ENCODE data around the gene TJP1.
A peak's percentile ranks its signal among the peaks of the same experiment; 100 is the strongest.

Gene TJP1

GRCh38 chr15:29689287-29689986 lies 132.8 kb downstream of the TJP1 start:
- Histone ChIP-seq H3K36me3 (ENCODE audit: insufficient read depth, low read length) (no peaks in the 10 kb centered on the region), H3K79me2 (ENCODE audit: control insufficient read depth, insufficient read depth, low read length, unreplicated experiment) (no peaks in the 10 kb centered on the region), H3K27me3 (ENCODE audit: insufficient read depth, low read length) (no peaks in the 10 kb centered on the region), H3K4me1 (ENCODE audit: control insufficient read depth, insufficient read depth, low read length, unreplicated experiment) (peaks cover 40% of the 10 kb centered on the region), H2AFZ (ENCODE audit: low read length, unreplicated experiment) (no peak overlapping the region), H3K4me3 (ENCODE audit: low read depth, low read length) (no peak overlapping the region), H3K27ac (ENCODE audit: low read depth, low read length) (no peak overlapping the region)

GRCh38 chr15:29688506-29689286 lies 133.6 kb downstream of the TJP1 start:
- H3K27ac ChIP-seq (ENCODE audit: low read depth, low read length) = no peak overlapping the region
- H3K4me1 ChIP-seq (ENCODE audit: control insufficient read depth, insufficient read depth, low read length, unreplicated experiment) = peaks cover 37% of the 10 kb centered on the region
- no peaks in the 10 kb centered on the region for H3K27me3 ChIP-seq (ENCODE audit: insufficient read depth, low read length)
- no peak overlapping the region for H3K4me3 ChIP-seq (ENCODE audit: low read depth, low read length)
- H3K79me2 ChIP-seq (ENCODE audit: control insufficient read depth, insufficient read depth, low read length, unreplicated experiment) = no peaks in the 10 kb centered on the region
- H3K36me3 ChIP-seq (ENCODE audit: insufficient read depth, low read length) = no peaks in the 10 kb centered on the region
- H2AFZ ChIP-seq (ENCODE audit: low read length, unreplicated experiment) = no peak overlapping the region

DNA sequence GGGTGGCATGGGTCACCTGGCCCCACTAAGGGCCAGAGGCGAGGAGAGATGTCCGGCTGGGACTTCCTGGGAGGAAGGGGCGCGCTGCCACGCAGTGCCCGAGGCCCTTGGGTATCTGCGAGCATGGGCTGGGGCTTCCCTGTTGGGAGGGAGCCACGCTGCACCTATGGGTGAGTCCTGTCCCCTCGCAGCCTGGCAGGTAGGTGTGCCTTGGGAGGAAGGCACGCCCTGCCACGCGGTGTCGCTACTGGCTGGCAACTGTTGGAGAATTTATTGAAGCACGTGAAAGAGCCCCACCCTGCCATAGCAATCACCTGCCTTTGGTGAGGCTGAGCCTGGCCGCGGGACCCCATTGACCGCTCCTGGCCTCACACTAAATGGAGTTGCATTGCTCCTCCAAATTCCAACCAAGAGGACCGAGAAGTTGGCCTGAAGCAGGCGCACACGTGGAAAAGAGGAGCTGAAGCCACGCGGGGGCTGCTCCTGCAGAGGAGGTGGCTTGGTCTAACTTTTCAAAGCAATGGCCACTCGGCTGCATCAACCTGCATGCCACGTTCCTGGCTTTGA lies 134.2 kb downstream of the TJP1 start:
- no peaks in the 10 kb centered on the region for H3K27me3 ChIP-seq (ENCODE audit: insufficient read depth, low read length)
- no peaks in the 10 kb centered on the region for H3K79me2 ChIP-seq (ENCODE audit: control insufficient read depth, insufficient read depth, low read length, unreplicated experiment)
- no peak overlapping the region for H2AFZ ChIP-seq (ENCODE audit: low read length, unreplicated experiment)
- no peaks in the 10 kb centered on the region for H3K36me3 ChIP-seq (ENCODE audit: insufficient read depth, low read length)
- no peak overlapping the region for H3K4me3 ChIP-seq (ENCODE audit: low read depth, low read length)
- H3K4me1 ChIP-seq (ENCODE audit: control insufficient read depth, insufficient read depth, low read length, unreplicated experiment) = peaks cover 33% of the 10 kb centered on the region
- H3K27ac ChIP-seq (ENCODE audit: low read depth, low read length) = no peak overlapping the region

DNA sequence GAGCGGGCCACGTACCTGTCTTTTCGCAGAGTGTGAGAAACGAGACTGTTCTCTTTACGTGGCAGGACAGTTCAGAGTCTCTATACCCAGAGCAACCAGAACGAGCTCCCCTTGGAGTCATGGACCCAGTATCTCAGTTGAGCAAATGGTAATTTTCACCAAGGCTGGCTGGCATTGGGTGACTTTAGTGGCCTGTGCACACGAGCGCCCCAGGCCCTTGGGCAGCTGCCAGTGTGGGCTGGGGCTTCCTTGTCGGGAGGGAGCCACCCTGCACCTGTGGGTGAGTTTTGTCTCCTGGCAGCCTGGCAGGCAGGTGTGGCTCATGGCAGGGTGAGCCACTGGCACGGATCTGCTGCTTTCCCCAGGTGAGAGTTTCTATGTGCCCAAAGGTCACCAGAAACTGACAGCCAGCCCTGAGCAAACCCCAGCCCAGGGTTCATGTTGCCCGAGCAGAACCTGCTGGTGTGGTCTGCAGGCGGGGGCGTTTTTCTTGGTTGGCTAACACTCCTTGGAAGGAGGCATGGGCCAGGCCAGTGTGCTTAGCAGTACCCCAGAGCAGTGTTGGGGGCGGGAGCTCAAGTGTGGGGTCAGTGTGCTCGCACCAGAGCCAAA lies 135.0 kb downstream of the TJP1 start:
- Histone ChIP-seq H3K27me3 (ENCODE audit: insufficient read depth, low read length) (no peaks in the 10 kb centered on the region), H3K79me2 (ENCODE audit: control insufficient read depth, insufficient read depth, low read length, unreplicated experiment) (no peaks in the 10 kb centered on the region), H3K4me1 (ENCODE audit: control insufficient read depth, insufficient read depth, low read length, unreplicated experiment) (peaks cover 30% of the 10 kb centered on the region), H3K27ac (ENCODE audit: low read depth, low read length) (no peak overlapping the region), H3K36me3 (ENCODE audit: insufficient read depth, low read length) (no peaks in the 10 kb centered on the region), H3K4me3 (ENCODE audit: low read depth, low read length) (no peak overlapping the region), H2AFZ (ENCODE audit: low read length, unreplicated experiment) (no peak overlapping the region)

- no peak overlapping the region for H3K27ac ChIP-seq (ENCODE audit: low read depth, low read length)
- no peaks in the 10 kb centered on the region for H3K36me3 ChIP-seq (ENCODE audit: insufficient read depth, low read length)
- H3K79me2 ChIP-seq (ENCODE audit: control insufficient read depth, insufficient read depth, low read length, unreplicated experiment) = no peaks in the 10 kb centered on the region
- no peak overlapping the region for H2AFZ ChIP-seq (ENCODE audit: low read length, unreplicated experiment)
- no peak overlapping the region for H3K4me3 ChIP-seq (ENCODE audit: low read depth, low read length)
- H3K27me3 ChIP-seq (ENCODE audit: insufficient read depth, low read length) = no peaks in the 10 kb centered on the region
- peaks cover 30% of the 10 kb centered on the region for H3K4me1 ChIP-seq (ENCODE audit: control insufficient read depth, insufficient read depth, low read length, unreplicated experiment)
Observed at GRCh38 chr15:29686445-29687203, 135.6 kb downstream of the TJP1 start.

DNA sequence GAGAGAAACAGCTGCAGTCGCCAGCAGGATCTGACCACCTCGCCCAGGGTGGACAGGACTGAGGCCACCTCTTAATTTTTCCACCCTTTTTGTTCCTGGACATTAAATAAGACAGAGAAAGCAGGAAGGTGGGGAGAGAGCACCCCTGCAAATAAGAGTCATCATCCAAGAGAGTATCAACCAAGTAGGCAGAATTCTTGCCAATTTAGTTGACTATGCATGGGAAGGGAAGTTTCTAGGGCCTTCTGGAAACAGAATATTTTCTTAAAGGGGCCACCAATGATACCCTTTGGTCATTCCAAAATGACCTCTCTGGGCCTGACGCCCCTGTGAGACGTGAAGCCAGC lies 136.2 kb downstream of the TJP1 start:
- no peak overlapping the region for H2AFZ ChIP-seq (ENCODE audit: low read length, unreplicated experiment)
- peak overlapping the region; percentile 39; the same call in 1 of the 2 replicates for H3K27ac ChIP-seq (ENCODE audit: low read depth, low read length)
- no peaks in the 10 kb centered on the region for H3K79me2 ChIP-seq (ENCODE audit: control insufficient read depth, insufficient read depth, low read length, unreplicated experiment)
- H3K4me1 ChIP-seq (ENCODE audit: control insufficient read depth, insufficient read depth, low read length, unreplicated experiment) = peaks cover 25% of the 10 kb centered on the region
- no peaks in the 10 kb centered on the region for H3K27me3 ChIP-seq (ENCODE audit: insufficient read depth, low read length)
- no peaks in the 10 kb centered on the region for H3K36me3 ChIP-seq (ENCODE audit: insufficient read depth, low read length)
- H3K4me3 ChIP-seq (ENCODE audit: low read depth, low read length) = no peak overlapping the region

DNA sequence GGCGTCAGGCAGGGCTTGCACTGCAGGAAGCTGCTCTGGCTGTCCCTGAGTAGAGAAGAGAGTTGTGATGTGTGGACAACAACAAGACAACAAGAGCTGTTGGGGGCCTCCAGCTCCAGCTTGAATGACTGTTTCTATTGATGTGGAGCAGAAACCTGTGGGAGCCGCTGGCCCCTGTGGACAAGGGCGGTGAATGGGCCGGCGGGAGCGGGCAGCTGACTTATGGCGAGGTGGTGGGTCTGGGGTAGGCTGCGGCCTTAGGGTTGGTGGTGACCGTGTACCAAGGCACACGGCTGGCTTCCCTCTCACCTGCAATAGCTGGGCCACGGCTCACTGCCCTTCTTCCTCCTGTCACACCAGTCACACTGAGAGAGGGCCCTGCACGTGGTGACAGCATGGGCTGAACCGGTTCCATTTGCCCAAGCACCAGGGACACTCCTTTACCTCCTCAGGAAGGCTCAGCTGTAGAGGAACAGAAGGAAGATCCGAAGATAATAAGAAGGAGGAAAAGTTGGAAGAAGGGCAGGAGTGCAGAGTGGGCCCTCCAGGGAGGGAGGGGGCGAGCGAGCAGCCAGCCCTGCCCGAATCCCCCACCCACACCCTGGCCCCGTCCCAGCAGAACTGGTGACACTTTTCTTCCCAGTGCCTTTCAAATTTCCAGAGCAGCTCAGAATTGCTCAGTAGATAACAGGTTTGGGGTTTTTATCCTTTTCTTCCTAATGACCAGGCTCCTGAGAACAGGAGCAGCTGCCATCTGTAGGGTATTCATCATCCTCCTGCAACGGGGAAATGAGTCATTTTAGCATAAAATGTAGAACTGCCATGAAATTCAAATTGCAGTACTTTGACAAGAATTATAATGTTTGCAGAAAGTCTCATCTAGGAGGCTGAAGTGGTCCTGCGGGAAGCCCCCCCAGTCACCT lies 136.9 kb downstream of the TJP1 start:
- no peak overlapping the region for H3K4me3 ChIP-seq (ENCODE audit: low read depth, low read length)
- H3K27me3 ChIP-seq (ENCODE audit: insufficient read depth, low read length) = no peaks in the 10 kb centered on the region
- H3K36me3 ChIP-seq (ENCODE audit: insufficient read depth, low read length) = no peaks in the 10 kb centered on the region
- peaks cover 21% of the 10 kb centered on the region for H3K4me1 ChIP-seq (ENCODE audit: control insufficient read depth, insufficient read depth, low read length, unreplicated experiment)
- no peak overlapping the region for H2AFZ ChIP-seq (ENCODE audit: low read length, unreplicated experiment)
- peak overlapping the region; percentile 39 for H3K27ac ChIP-seq (ENCODE audit: low read depth, low read length)
- H3K79me2 ChIP-seq (ENCODE audit: control insufficient read depth, insufficient read depth, low read length, unreplicated experiment) = no peaks in the 10 kb centered on the region

DNA sequence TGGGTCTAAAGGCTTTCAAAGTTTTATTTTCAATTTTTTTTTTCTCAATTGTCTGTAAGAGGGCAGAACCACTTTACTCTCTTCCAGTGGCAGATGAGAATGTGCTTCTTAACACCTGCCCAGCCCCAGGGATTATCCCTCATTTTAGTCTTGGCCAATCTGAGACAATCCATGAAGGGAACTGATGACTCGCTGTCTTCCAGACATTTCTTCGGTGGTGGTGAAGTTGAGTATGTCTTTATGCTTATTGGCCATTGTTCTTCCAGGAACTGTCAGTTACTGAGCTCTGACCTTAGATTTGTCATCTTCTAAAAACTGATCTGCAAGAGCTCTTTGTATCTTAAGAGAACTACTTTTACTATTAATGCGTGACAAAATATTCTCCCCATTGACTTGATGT lies 139.5 kb downstream of the TJP1 start:
- H3K4me1 ChIP-seq (ENCODE audit: control insufficient read depth, insufficient read depth, low read length, unreplicated experiment) = peaks cover 23% of the 10 kb centered on the region
- no peaks in the 10 kb centered on the region for H3K27me3 ChIP-seq (ENCODE audit: insufficient read depth, low read length)
- no peaks in the 10 kb centered on the region for H3K36me3 ChIP-seq (ENCODE audit: insufficient read depth, low read length)
- H3K79me2 ChIP-seq (ENCODE audit: control insufficient read depth, insufficient read depth, low read length, unreplicated experiment) = peaks cover 5% of the 10 kb centered on the region
- H3K4me3 ChIP-seq (ENCODE audit: low read depth, low read length) = no peak overlapping the region
- H3K27ac ChIP-seq (ENCODE audit: low read depth, low read length) = no peak overlapping the region
- no peak overlapping the region for H2AFZ ChIP-seq (ENCODE audit: low read length, unreplicated experiment)

GRCh38 chr15:29682361-29682760 lies 139.9 kb downstream of the TJP1 start:
- Histone ChIP-seq H3K79me2 (ENCODE audit: control insufficient read depth, insufficient read depth, low read length, unreplicated experiment) (peaks cover 9% of the 10 kb centered on the region), H3K27ac (ENCODE audit: low read depth, low read length) (no peak overlapping the region)

More at GRCh38 chr15:29682361-29682760, 139.9 kb downstream of the TJP1 start:
- Histone ChIP-seq H3K4me1 (ENCODE audit: control insufficient read depth, insufficient read depth, low read length, unreplicated experiment) (peaks cover 27% of the 10 kb centered on the region), H3K36me3 (ENCODE audit: insufficient read depth, low read length) (peaks cover 2% of the 10 kb centered on the region; the same call in 1 of the 2 replicates), H3K4me3 (ENCODE audit: low read depth, low read length) (no peak overlapping the region), H2AFZ (ENCODE audit: low read length, unreplicated experiment) (no peak overlapping the region), H3K27me3 (ENCODE audit: insufficient read depth, low read length) (no peaks in the 10 kb centered on the region)

Measured in ACC112 (cell line).